Fibroblast of skin of back (primary cell): ENCODE results near the gene GPT2.

ENCODE experiments used
- DNase-seq: peaks from one replicate; pipeline ENCODE4 v3.0.0-alpha.2; 2013

GPT2 gene

DNA sequence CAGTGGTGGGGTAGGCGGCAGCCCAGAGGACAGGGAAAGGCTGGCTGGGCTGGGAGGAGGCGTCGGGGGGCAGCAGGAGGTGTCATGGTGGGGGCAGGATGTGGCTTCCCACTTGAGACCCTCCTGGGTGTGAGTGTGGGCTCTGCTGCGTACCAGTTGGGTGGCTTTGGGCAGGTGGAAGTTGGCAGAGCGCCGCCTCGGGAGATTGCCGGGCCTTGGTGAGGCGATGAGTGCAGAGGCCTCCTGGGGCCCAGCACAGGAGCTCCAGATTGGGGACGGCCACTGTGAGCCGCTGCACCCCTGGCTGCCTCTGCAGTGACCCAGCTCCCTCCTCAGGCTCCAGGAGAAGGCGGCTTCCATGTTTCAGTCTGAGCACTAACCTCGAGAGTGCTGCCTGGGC, 13.8 kb downstream of the GPT2 start:
- DNase-seq: no peak

DNA sequence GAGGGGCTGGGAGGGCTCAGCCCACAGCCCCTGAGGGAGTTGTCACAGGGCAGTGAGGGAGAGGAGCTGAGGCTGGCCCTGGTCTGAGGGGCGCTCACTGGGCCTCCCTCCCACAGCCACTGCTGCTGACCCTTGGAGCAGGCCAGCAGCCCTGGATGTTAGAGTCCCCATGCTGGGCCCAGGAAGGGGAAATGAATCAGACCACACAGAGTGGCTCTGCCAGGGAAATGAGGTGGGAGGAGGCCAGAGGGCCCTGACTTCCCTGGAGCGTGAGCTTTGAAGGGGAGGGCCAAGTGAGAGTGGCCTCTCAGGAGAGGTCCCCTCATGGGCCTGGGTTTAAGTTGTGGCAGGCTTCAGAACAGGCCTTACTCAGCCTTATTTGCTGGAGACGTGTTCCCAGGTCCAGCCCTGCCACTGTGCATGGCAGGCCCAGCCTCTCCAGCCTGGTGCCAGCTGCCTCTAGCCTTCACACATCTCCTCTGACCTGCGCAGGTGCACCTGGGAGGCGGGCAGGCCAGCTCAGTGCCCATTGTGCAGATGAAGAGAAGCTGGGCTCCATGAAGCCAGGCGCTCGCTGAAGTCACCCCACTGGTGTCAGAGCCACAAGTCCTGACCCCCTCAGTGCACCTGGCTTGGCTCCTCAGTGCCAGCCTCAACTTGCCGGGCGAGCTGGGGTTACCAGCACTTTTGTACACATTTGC, 15.4 kb downstream of the GPT2 start:
- no peak for DNase-seq

DNA sequence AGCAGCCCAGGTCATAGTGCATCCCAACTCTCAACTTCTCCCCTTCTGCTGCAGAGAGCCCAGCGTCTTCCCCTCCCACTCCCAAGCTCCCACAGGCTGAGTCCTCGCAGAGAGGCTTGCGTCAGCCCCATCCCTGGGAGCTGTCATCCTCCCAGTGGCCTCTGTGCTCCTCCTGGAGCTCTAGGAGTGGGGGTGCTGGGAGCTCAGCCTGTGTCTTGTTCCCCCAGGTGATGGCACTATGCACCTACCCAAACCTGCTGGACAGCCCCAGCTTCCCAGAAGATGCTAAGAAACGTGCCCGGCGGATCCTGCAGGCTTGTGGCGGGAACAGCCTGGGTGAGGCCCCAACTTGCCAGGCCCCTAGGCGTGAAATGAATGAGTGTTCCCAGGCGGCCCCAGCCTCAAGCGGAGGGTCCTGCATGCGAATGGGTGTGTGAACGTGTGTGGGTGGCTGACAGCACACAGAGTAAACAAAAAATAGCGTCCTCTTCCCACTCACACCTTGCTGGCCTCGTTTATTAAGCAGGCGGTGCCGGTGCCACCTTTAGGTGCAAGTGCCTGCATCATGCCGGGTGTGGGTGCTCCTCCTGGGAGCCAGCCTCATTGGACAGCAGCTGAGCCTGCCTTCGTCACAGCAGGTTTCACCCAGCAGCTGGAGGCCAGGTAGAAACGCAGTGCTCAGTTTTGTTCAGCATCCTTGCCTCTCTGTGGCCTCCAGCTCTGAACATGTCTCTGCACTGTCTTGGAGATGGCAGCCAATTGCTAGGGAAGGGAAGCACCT, 16.5 kb downstream of the GPT2 start:
- no peak for DNase-seq

DNA sequence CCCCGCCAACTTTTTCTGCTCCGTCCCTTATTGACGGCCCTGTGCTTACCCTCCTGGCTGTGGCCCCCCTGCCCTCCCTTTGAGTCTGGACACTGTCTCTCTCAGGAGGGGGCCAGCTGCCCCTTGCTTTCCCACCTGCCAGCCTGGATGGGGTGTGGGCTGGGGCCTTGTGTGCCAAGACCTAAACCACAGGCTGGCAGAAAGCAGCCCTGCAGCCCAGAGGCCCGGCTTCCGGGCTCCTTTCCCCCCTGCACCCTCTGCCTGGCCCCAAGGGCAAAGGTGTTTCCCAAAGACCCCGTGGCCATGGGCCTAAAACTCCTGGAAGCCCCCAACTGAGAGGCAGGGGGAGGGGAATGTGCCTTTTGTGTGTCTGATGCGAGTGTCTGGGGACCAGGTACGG, 17.5 kb downstream of the GPT2 start:
- DNase-seq: no peak

DNA sequence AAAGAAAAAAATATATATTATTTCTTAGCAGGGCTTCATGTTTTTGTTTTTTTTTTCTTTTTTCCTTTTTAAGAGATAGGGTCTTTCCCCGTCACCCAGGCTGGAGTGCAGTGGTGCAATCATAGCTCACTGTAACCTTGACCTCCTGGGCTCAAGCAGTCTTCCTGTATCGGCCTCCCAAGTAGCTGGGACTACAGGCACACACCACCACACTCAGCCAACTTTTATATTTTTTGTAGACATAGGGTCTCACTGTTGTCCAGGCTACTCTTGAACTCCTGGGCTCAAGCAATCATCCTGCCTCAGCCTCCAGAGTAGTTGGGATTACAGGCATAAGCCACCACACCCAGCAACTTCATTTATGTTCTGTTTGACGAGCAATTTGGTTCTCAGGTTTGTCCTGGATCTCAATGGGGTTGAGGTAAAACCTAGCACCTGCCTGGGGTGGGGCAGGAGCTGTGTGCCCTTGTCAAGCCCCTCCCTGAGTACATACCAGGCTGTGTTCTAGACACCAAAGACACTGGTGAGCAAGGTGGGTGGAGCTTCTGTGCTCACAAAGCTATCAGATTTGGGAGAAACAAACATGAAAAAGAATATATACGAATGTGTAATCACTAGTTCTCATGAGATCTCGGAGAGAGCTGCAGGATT, 19.2 kb downstream of the GPT2 start:
- DNase-seq: no peak

DNA sequence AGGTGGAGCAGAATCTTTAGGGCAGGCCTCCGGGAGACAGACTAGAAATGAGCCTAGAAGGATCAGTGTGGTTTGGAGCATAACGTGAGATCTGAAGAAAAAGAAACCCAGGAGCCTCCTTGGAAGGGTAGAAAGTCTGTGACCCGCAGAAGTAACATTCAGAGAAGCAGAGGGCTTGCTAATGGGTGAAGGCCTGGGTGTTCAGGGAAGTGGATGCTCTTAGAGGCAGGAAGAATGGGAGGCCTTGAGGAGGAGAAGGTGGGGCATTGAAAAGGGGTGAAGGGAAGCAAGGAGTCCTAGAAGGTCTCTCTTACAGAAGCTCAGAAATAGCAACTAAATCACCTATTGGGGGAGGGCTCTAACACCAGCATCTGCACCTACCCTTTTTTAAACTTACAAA, 20.3 kb downstream of the GPT2 start:
- no peak for DNase-seq

DNA sequence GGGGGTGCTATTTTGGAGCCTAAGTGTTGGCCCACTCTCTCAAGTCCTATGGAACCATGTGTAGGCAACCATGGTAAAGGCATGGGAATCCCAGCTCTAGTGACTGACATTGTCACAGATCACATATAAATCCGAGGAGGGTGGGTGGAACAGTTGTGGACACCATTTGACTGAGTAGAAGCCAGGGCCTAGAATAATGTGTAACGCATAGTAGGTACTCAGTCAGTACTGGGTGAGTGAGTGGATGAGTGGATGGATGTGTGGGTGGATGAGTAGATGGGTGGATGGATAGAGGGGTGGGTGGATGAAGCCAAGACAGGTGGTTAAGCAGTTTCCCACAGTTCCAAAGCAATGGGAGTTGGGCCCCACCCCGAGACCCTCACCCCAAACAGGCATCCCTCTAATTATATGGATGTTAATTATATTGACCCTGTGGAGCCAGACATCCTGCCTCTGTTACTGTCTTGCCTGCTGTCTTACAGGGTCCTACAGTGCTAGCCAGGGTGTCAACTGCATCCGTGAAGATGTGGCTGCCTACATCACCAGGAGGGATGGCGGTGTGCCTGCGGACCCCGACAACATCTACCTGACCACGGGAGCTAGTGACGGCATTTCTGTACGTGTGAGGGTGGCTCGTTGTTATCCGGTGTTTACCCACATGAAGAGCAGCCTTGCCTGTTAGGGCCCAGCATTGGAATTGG, 22.3 kb downstream of the GPT2 start:
- DNase-seq: no peak

DNA sequence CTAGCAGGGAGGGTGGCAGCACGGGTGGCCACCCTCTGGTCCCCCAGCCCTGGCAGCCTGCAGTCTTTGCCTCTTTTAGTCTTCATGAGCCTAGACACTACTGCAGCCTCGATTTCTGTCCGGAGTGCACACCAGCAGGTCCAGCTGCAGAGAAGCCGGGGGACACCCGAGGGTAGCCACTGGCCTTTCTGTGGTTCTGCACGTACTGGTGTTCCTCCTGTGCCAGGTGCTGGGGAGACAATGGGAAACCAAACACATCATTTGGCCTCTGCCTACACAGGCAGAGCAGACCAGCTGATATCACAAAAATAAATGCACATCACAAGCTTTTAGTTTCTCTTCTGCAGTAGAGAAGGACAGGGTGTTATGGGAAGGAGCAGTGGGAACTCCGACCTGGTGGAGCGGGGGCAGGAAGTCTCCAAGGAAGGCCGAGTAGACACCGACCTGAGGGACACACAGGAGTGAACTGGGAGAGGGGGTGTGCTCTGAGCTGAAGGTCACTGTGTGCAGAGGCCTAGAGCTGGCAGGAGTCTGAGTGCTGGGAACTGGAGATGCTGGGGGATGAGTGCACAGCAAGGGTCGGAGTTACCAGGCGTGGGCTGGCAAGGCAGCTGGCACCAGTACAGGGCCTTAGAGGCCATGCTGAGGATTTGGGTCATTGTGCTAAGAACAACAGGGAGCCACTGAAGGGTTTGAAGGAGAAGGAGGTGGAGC, 23.1 kb downstream of the GPT2 start:
- no peak for DNase-seq

DNA sequence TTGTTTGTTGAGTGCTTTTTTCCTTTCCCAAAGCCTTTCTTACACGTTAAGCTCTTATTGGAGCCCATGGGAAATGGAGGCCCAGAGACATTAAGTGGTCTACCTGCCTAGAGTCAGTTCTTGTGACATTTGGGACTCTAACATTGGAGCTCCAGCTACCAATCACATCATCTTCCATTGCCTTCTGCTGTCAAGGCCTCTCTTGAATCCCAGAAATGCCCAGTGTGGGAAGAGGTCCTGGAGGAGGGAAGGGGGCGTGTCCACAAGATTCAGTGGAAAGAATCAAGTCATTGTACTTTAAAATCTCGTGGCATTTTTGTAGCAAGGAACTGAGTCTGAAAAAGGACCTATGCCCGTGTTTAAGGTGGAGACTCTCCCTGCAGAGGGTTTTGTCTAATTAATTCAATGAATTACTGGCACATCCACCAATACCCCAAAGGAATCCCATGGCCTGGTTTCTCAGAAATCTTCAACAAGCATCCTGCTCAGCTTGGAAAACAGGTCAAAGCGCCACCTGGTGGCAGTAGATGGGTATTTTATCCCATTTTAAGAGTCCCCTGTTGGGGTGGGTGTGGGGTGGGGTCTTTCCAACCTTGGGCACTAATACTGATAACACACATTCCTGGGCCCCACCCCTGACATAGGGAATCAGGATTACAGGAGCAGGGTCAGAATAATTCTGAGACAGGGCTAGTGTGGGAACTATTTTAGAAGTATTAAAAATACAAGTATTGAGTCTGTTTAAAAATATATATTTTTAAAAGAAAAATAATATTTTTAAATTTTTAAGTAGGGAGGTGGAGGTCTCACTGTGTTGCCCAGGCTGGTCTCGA, 24.6 kb downstream of the GPT2 start:
- peak; percentile 62 for DNase-seq

DNA sequence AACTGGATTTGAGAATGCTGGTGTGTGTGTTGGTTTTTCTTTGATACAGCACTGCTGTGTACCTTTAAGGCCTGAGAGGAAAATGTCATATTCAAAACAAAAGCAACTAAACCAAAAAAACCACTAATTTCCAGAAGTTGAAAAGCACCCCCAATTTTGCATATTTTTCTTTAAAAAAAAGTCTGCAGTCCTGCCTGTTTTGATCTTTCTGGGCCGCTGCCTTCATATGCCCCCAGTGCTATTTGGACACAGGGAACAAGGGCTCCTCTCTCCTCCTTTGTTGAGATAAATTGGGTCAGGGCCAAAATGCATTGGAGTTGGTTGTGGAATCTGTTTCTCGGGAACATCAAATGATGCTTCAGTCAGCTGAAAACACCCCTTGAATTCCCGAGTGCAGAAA, 26.9 kb downstream of the GPT2 start:
- no peak for DNase-seq

DNA sequence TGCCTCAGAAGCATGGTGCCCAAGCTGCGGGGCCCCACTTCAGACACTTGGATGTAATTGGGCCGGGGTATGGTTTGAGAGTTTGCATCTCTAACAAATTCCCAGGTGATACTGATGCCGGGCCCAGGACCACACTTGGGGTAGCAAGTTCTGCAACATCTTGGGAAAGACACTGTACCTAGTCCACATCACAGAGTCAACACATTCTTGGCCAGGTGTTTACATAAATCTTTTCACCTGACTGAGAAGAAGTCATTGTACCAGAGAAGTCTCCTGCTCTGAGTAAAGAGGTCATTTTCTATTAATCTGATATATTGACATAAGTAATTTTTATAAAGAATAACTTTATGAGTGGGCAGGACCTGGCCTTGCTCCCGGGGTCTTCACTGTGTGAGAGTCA, 27.5 kb downstream of the GPT2 start:
- DNase-seq: no peak

DNA sequence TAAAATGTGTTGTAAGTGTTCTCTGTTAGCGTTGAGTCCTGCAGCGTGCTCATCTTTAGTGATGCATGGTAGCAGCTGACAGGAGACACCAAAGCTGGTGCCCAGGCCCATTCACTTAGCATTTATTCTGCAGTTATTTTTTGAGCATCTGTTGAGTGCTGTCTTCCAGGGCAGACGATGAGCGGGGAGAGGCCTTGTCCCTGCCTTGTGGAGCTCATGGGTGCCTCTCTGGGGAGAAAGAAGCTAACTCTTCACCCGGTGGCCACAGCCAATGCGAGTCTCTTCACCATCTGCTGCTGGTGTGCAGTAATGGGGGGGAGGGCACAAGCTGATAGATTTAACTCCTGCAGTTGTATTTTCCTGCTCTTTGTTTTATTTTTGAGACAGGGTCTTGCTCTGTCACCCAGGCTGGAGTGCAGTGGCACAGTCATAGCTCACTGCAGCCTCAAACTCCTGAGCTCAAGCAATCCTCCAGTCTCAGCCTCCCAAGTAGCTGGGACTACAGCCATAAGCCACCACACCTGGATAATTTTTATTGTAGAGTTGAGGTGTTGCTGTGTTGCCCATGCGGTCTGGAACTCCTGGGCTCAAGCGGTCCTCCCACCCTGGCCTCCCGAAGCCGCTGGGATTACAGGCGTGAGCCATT, 30.5 kb downstream of the GPT2 start:
- no peak for DNase-seq

DNA sequence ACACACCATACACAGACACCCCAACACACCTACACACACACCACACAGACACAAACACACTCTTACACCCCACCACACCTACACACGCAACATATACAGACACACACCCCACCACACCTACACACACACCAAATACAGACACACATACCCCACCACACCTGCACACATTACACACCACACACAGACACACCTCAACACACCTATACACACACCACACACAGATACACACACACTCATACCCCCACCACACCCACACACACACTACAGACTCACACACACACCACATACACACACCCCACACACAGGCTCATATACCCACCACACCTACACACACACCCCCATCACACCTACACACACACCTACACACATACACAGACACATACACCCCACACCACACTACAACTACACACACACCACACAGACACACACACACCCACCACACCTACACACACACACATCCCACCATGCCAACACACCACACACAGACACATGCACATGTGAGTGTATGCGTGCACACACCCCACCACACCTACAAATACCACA, 31.4 kb downstream of the GPT2 start:
- no peak for DNase-seq

DNA sequence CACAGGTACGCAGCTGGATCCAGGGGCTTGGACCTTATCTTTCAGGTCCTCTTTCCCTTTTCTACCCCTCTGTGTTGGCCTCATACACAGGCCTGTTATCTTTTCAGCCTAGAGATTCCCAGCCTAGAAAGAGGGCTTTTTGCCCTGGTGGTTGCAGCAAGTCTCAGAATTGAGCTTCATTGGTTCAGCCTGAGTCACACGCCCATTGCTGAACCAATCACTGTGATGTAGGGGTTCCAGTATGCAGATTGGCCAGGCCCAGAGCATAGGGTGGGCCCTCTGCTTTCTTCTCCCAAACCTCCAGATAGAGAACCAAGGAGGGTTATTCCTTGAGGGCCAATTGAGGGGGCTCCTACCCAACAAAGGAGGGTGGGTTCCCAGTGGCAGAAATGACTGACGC, 32.8 kb downstream of the GPT2 start:
- peak; percentile 17 for DNase-seq

DNA sequence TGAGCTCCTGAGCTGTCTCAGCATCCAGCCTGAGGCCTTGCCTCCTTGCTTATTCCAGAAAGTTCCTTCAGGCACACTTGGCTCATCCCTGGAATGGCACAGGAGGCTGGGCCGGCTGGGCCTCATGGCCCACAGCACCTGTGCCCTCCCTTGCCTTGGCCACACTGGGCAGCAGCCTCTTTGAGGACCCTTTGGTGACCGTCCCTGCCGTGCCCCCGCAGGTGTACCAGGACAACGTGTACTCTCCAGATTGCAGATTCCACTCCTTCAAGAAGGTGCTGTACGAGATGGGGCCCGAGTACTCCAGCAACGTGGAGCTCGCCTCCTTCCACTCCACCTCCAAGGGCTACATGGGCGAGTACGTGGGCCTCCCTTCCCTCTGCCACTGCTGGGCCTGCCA, 34.2 kb downstream of the GPT2 start:
- no peak for DNase-seq

DNA sequence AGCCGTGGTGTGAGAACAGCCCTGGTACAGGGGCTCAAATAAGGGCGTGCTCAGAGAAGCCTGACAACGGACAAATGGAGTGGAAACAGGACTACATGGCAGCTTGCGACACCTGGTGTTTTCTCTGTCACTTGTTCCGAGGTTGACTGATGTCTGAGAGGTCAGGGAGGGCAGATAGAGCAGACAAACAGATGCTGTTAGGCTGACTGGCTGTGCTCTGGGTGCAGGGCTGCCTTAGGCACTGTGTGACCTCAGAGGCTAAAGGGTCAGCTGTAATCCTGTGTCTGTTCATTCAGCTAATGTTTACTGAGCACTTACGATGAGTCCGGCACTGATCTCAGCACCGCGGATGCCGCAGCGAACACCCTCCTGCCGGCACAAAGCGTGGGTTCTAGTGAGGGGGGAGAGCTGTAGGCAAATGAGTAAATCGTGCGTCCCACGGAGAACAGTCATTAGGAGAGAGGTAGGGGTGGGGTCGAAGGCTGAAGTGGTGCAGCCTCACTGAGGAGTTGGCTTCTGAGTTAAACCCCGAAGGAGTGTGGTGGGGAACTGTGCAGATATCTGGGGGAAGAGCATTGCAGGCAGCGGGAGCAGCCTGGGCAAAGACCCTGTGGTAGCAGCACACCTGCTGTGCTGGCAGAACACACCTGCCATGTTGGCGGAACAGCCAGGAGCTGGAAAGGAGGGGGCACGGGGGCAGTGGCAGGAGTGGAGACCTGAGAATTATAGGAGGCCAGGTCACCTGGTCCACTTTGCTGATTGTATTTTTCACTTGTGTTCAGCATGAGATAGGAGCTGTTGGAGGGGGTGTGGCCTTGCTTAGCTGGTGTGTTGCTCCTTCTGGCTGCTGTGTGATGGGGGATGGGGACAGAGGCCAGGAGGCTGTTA, 35.0 kb downstream of the GPT2 start:
- DNase-seq: no peak

DNA sequence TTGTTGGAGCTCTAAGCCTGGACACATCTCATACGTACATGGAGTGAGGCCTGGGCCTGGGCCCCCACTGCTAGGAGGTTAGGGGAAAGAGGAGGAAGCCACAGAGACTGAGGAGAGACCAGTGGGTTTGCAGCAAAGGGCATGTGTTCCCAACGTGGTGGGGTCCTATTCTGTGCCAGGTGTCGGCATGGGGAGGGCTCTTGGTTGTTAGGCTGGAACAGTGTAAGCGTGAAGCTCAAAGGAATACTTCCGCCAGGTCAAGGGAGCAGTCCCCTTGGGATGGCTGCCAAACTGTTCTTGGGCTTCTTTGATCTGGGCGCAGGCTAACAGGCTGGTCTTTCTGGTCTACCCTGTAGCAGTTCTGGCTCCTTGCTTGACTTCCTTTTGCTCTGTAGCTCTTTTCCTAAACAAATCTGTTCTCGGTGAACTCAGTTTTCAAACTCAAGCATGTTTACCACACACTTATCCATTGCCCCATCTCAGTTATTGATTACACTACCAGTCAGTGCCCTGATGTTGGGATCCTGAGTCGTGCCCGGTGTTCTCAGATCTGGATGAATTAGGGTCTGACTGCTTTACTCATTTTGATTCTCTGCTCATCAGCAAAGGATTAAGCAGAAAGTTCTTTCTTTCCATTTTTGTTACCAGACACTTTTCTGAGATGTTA, 36.4 kb downstream of the GPT2 start:
- DNase-seq: no peak

DNA sequence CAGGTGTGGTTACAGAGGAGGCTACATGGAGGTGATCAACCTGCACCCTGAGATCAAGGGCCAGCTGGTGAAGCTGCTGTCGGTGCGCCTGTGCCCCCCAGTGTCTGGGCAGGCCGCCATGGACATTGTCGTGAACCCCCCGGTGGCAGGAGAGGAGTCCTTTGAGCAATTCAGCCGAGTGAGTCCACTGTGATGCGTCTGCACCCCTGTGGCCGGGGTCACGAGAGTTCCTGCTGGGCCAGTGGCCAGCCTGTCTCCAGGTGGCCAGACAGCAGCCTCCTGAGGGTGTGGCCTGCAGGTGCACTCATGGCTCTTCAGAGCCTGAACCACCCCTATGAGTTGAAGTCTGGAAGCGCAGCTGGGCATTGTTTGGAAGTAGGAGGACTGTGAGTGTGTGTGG, 38.1 kb downstream of the GPT2 start:
- DNase-seq: no peak
